ENCODE results near the gene MAP3K15. TPM values are rescaled to one million over a fixed set of nuclear protein-coding genes. Genes with fewer than 3 reads are reported as not detected.
A peak's percentile ranks its signal among the peaks of the same experiment; 100 is the strongest.

Gene MAP3K15
- polyA plus RNA-seq, 3 donors = not detected

DNA sequence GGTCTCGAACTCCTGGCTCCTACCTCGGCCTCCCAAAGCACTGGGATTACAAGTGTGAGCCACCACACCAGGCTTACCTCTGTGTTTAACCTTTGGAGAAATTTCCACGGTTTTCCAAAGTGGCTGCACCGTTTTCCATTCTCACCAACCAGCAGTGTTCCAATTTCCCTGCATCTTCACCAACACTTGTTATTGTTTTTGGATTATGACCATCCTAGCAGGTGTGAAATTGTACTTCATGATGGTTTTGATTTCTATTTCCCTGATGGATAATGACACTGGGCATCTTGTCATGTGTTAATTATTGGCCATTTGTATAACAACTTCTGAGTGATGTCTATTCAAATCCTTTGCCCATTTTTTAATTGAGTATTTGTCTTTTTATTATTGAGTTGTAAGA lies 2.7 kb upstream of the MAP3K15 start:
- Mint-ChIP-seq H3K4me3 (no peak overlapping the region), H3K9me3 (peaks cover 0 to 15% (median 8%) of the 10 kb centered on the region in 7 donors), H3K27me3 (ENCODE audit: low read depth in 3 of 3) (peaks cover 30 to 41% (median 33%) of the 10 kb centered on the region in 3 donors), H3K27ac (no peak overlapping the region), H3K4me1 (peaks cover 5% of the 10 kb centered on the region), H3K36me3 (no peaks in the 10 kb centered on the region)
- H3K79me2 ChIP-seq (ENCODE audit: insufficient read depth, low read length) = no peaks in the 10 kb centered on the region
- no peaks in the 10 kb centered on the region for H3K36me3 ChIP-seq (replicated peaks in 1 of 2; ENCODE audit: control insufficient read depth in 1 of 2, insufficient read depth in 2 of 2, low read length in 2 of 2)
- 80% methylated on average over 1 of the region's 4 CpGs for WGBS (ENCODE audit: insufficient coverage)
- H4K20me1 ChIP-seq (ENCODE audit: insufficient read depth, low read length) = no peaks in the 10 kb centered on the region
- H2AFZ ChIP-seq (ENCODE audit: insufficient read depth, low read depth, low read length, poor library complexity, severe bottlenecking) = no peak overlapping the region
- no peak for DNase-seq
- no peak overlapping the region for H3K4me2 ChIP-seq (replicated peaks; ENCODE audit: extremely low read depth, low read length, poor library complexity, severe bottlenecking)
- H3K27ac ChIP-seq (ENCODE audit: low read depth in 1 of 2, low read length in 2 of 2) = no peak overlapping the region
- H3K4me1 ChIP-seq (ENCODE audit: control insufficient read depth in 1 of 2, insufficient read depth in 2 of 2, low read length in 2 of 2) = peaks cover 3 to 4% of the 10 kb centered on the region in 2 donors
- H3K9me3 ChIP-seq (replicated peaks in 1 of 2; ENCODE audit: control insufficient read depth in 1 of 2, insufficient read depth in 1 of 2, low read length in 2 of 2) = peaks cover 0 to 8% of the 10 kb centered on the region in 2 donors
- H3K27me3 ChIP-seq (ENCODE audit: control insufficient read depth in 2 of 2, insufficient read depth in 2 of 2, low read length in 2 of 2) = peaks cover 4 to 41% of the 10 kb centered on the region in 2 donors
- TF ChIP-seq, protein P1, sequence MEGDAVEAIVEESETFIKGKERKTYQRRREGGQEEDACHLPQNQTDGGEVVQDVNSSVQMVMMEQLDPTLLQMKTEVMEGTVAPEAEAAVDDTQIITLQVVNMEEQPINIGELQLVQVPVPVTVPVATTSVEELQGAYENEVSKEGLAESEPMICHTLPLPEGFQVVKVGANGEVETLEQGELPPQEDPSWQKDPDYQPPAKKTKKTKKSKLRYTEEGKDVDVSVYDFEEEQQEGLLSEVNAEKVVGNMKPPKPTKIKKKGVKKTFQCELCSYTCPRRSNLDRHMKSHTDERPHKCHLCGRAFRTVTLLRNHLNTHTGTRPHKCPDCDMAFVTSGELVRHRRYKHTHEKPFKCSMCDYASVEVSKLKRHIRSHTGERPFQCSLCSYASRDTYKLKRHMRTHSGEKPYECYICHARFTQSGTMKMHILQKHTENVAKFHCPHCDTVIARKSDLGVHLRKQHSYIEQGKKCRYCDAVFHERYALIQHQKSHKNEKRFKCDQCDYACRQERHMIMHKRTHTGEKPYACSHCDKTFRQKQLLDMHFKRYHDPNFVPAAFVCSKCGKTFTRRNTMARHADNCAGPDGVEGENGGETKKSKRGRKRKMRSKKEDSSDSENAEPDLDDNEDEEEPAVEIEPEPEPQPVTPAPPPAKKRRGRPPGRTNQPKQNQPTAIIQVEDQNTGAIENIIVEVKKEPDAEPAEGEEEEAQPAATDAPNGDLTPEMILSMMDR (IDR thresholded peaks at IDR 0.05) = no peak
- intact Hi-C loops (cut with micrococcal nuclease) = no loop called here
- H3K4me3 ChIP-seq (replicated peaks in 1 of 3; ENCODE audit: low read depth in 2 of 3, low read length in 3 of 3) = no peak overlapping the region
- no peak overlapping the region for H3K9ac ChIP-seq (ENCODE audit: insufficient read depth, low read length, poor library complexity, severe bottlenecking)

DNA sequence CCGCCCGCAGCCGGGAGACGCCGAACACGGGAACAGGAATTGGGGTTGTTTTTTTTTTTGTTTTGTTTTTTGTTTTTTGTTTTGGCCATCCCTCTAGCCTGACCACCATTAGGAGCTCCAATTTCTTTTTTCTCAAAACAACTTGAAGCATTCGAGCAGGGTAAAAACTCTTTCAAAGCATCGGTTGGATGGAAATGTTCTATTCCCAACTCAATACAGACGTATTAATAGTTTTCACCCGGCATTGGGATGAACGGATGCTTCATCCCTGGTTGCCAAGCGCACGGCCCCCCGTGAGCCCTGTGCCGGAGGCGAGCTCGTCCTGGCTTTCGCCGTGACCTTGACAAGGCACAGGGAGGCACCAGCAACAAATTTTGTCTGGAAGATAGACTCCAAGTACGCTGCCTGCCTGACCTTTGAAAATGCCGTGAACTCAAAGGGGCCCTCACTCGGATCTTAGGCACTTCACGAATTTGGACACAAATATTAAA lies 352 bp upstream of the MAP3K15 start:
- H3K27me3 Mint-ChIP-seq (ENCODE audit: low read depth in 3 of 3) = peaks cover 34 to 50% (median 35%) of the 10 kb centered on the region in 3 donors
- Histone ChIP-seq H3K4me2 (replicated peaks; ENCODE audit: extremely low read depth, low read length, poor library complexity, severe bottlenecking) (peak overlapping the region; percentile 42), H3K79me2 (ENCODE audit: insufficient read depth, low read length) (no peaks in the 10 kb centered on the region), H3K36me3 (replicated peaks in 1 of 2; ENCODE audit: control insufficient read depth in 1 of 2, insufficient read depth in 2 of 2, low read length in 2 of 2) (no peaks in the 10 kb centered on the region), H3K9me3 (replicated peaks in 1 of 2; ENCODE audit: control insufficient read depth in 1 of 2, insufficient read depth in 1 of 2, low read length in 2 of 2) (peaks cover 0 to 8% of the 10 kb centered on the region in 2 donors), H4K20me1 (ENCODE audit: insufficient read depth, low read length) (no peaks in the 10 kb centered on the region), H2AFZ (ENCODE audit: insufficient read depth, low read depth, low read length, poor library complexity, severe bottlenecking) (peak overlapping the region; percentile 11), H3K4me3 (replicated peaks in 1 of 3; ENCODE audit: low read depth in 2 of 3, low read length in 3 of 3) (peak overlapping the region in 1 of 3 experiments; percentile 23), H3K4me1 (ENCODE audit: control insufficient read depth in 1 of 2, insufficient read depth in 2 of 2, low read length in 2 of 2) (peaks cover 3 to 4% of the 10 kb centered on the region in 2 donors), H3K27ac (ENCODE audit: low read depth in 1 of 2, low read length in 2 of 2) (no peak overlapping the region), H3K9ac (ENCODE audit: insufficient read depth, low read length, poor library complexity, severe bottlenecking) (no peak overlapping the region), H3K27me3 (ENCODE audit: control insufficient read depth in 2 of 2, insufficient read depth in 2 of 2, low read length in 2 of 2) (peaks cover 4 to 49% of the 10 kb centered on the region in 2 donors)
- 3% methylated on average over 8 of the region's 23 CpGs for WGBS (ENCODE audit: insufficient coverage)
- TF ChIP-seq, protein P1 (IDR thresholded peaks at IDR 0.05) = no peak
- no peaks in the 10 kb centered on the region for H3K36me3 Mint-ChIP-seq
- H3K9me3 Mint-ChIP-seq = peaks cover 0 to 16% (median 5%) of the 10 kb centered on the region in 7 donors
- no peak for DNase-seq
- H3K4me3 Mint-ChIP-seq = peak overlapping the region; percentile 45 to 80
- peaks cover 5% of the 10 kb centered on the region for H3K4me1 Mint-ChIP-seq
- intact Hi-C loops (cut with micrococcal nuclease) = no loop called here
- H3K27ac Mint-ChIP-seq = no peak overlapping the region

All from CD14-positive monocyte (primary cell).